GM19463 (cell line): ENCODE results near the gene ANKRD44.
"Not testable (repeated sequence)": the region's sequence is repeated elsewhere in the genome, so short reads cannot be mapped to it uniquely, and the experiment has no call there.

Experiments used
- ATAC-seq: cut with Tn5 transposase; IDR thresholded peaks from one replicate; pipeline ENCODE4 v1.9.1; 2021; ENCODE audit warnings: mild to moderate bottlenecking, moderate library complexity; ENCODE audit not compliant: unreplicated experiment

Gene ANKRD44

DNA sequence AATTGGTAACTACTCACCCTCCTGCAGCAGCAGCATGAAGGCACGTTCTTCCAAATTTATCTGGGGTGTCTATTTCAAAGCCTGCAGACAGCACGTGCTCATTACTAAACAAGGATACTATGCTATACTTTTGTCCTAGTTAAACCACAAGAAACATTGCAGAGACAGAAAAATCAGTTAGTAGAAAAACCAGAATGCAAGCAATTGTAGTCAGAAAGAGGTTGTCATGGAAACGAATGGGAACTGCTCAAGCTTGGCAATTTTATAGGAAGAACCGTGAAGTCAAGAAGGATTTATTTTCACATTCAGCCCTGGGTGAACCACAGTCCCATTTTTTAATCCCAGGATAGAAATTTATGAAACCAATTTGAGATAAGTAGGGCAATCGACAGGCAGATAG is 221.9 kb downstream of the ANKRD44 start:
- no peak for ATAC-seq

DNA sequence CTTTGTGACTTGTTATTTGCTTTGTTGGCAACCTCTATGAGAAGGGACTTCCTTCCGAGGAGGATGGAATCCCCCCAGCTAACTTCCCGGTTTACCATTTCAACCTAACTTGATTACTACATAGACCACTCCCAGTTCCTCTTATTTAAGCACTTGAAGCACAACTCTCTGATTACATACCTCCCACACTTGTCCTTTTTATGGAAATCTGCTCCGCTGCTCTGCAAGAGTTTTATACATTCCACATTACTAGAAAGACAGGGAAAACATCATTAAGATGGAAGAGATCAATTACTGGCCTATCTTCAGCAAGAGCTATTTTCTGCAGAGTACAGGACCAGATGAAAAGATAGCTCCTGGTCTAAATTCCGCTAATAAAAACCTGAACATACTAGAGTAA is 224.1 kb downstream of the ANKRD44 start:
- peak; percentile 95 for ATAC-seq

DNA sequence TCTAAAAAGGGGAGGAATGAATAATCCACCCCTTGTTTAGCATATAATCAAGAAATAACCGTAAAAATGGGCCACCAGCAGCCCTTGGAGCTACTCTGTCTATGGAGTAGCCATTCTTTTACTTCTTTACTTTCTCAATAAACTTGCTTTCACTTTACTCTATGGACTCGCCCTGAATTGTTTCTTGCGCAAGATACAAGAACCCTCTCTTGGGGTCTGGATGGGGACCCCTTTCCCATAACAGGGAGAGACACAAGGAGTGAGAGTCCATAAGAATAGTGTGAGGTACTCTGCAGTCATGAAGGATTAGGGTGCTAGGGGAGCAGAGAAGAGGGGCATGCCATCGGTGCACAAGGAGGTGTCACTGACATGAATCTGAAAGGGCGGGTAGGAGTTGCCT is 224.9 kb downstream of the ANKRD44 start:
- ATAC-seq: no peak

DNA sequence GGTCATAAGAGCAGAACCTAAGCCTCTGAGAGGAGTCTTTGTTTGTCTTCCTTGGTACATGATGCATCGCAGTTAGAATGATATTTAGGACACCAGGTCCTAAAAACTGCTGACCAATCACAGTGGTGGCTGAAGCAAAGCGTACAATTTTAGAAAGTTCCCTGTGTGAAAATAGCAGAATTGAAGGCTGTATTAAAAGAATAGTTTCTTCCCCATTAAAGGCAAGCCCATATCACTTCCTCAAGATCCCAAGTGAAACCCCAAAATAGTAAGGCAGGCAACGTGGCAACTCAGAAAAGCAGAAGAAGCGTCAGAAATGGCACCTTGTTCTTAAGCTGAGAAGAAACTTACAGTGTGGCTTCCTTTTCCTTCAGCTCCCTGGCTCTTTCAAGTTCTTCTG is 229.3 kb downstream of the ANKRD44 start:
- no peak for ATAC-seq

DNA sequence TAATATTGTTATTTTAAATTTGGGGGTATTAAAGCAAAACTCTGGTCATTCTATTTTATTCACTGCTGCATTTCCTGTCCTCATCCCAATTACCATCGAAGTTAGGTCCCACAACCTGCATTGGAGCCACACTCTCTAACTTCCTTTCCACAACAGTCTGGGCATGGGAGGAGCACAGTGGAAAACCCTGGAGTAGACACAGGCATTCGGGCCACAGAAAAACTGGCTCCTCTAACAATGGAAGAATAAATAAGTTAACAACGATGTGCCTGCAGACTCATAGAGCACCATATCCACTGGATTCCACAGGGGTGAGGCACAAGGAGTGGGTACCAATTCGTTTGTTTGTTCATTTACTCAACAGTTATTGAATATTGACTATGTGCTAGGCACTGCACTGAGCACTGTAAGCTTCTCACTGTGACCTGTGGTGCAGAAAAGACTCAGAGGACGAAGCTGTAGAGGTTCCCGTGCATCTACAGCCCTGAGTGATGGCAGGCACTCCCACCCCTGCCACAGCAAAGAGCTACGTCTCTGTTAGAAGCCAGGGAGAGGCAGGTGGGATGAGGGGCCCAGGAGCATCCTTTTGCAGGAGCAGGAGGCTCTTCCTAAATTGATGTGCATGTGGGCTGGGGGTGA is 229.9 kb downstream of the ANKRD44 start:
- no peak for ATAC-seq

DNA sequence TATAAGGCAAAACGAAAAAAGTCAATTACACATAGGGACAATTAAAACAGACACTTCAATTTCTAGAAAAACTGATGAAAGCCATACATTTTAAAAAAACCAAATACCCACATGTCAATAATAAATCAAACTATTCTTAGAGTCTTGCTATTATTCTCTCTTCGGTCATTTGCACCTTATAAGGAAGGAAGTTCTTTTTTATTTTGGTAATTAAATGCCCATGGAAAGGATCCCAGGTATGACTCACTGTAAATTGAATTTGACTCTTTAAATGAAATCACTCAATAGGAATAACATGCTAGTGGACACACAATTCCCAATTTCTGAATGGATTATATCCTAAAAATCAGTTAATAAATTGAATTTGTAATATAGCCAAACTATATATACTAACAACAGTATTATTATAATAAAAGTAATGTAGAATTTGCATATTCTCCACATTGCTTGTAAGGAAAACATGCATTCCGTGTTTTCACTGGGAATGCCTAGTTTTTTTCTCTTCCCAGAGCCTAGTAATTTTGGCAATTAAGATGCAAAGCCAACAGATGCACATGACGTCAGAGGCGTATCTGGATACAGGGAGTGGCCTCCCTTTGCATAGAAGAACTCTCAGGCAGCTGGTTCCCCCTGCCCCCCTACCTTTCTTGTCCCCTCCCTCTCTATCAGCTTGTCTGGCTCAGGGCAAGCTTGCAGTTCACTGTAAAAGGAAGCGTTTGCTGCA is 230.6 kb downstream of the ANKRD44 start:
- no peak for ATAC-seq

DNA sequence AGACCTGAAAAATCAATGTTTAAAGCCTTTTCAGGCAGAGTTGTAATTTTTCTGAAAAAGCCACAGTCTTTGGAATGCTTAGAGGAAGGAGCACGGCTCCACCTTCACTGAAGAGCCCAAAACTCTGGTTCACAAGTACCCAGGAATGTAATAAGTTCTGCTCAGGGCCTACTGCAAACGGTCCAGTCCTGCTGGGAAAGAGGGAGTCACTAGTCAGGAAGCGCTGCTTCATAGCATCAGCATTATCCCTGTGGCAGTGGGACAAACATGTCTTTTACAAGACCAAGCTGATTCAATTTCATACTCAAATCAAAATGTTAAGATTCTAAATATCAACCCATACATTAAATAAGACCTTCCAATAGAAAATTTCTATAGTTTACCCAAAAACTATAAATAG is 231.2 kb downstream of the ANKRD44 start:
- ATAC-seq: no peak

DNA sequence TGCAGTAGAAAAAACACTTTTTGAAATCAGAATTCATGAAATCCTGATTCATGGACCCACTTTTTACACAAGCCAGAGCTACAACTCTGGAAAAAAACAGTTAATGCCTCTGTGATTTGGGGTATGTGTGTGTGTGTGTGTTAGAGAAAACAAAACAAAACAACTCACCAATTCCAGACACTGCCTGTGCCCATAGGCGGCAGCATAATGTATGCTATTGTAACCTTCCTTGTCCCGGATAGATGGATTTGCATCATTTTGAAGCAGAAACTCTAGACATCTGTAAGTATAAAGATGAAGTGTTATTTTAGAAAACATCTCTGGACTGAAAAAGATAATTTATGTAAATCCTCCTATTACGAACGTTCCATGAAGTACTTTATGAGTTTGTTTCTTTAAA is 232.0 kb downstream of the ANKRD44 start:
- ATAC-seq: no peak

DNA sequence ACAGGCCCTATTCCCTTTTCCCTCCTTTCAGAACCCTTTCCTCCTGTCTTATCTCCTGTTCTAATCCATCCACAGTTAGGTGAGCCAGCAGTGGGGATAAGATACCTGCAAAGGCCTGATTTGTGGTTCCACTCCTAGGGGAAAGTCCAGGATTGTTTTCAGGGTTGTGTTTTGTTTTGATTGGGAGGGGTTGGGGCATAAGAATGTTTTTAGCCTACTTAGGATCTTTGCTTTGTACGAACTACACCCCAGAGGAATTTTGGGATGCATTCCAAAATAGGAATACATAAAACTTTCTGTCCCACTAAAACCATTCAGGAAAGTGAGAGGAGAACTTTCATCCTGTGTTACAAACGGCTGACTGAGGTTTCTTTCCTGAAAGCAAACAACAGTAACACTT is 233.2 kb downstream of the ANKRD44 start:
- ATAC-seq: no peak

DNA sequence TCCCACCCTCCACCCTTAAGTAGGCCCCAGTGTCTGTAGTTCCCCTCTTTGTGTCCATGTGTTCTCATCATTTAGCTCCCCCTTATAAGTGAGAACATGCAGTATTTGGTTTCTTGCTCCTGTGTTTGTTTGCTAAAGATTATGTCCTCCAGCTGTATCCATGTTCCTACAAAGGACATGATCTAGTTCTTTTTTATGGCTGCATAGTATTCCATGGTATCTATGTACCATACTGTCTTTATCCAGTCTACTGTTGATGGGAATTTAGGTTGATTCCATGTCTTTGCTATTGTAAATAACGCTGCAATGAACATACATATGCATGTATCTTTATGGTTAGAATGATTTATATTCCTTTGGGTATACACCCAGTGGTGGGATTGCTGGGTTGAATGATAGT is 233.9 kb downstream of the ANKRD44 start:
- ATAC-seq: no peak

DNA sequence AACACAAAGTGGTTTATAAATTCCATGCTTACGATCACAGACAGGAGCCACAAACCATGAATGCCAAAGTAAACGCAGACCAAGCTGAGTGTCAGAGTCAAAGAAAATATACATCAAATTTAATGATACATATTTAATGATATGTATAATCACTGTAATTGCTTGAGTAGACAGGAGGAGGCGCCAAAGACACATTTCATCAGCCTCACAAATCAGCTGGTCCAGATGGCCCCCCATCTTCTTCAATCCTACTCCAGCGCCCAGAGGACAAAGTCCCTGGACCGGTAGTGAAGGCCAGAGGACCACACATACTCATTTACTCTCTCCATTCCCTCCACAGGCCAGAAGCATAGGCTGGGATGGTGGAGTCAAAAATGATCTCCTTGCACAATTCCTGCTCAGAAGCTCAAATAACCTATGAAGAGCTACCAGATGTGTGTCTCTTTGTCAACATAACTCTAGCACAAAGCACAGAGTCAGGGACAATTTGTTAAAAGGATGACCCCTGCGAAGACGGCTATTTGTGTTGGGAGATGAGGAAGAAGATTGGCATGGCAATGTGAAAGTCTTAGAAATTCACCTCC is 234.7 kb downstream of the ANKRD44 start:
- no peak for ATAC-seq

DNA sequence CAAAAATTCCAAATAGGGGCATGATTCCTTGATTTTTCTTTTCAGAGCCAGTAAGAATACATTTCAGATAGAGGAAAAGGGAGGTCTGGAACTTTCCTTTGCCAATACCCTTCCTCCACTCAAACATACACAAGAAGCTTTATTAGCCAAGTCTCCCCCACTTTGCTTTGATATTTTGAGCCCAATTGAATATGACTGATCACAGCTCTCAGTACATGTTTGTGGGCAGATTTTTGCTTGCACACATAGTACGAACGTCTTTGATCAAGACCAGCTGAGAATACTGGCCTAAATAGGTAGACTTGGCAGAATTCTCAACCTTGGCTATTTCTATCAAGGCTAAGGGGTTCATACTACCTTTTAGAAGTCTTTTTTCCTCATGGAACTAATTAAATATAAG is 235.3 kb downstream of the ANKRD44 start:
- no peak for ATAC-seq

DNA sequence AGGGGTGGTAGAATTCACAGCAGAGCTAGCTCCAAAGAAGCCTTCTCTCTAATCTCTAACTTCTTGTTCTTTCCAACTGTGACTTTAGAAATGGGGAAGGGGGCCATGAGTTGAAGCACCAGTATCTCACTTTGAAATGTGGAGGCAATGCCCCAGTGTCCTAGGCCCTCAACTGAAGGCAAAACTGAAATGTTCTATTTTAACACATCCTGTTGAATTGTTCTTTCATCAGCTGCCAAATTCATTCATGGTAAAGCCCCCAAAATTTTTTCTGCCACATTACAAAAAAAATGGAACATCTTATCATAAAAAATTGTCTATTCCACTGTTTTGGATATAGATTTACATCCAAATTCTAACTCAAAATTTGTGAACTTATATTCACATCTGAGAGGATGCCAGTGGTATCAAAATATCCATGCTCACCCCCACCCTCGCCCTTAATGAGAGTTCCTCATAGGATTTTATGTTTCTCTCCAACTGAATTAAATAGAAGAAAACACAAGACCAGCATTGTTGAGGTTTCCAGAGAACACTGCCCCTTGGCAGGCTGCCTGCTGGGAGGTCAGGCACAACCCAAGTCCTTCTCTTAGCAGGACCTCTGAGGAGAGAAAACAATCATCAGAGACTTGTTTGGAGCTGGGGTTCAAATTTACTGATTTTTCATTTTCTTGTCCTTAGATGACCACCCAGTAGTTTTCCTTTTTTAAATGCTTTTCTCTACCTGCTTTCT is 236.7 kb downstream of the ANKRD44 start:
- no peak for ATAC-seq

DNA sequence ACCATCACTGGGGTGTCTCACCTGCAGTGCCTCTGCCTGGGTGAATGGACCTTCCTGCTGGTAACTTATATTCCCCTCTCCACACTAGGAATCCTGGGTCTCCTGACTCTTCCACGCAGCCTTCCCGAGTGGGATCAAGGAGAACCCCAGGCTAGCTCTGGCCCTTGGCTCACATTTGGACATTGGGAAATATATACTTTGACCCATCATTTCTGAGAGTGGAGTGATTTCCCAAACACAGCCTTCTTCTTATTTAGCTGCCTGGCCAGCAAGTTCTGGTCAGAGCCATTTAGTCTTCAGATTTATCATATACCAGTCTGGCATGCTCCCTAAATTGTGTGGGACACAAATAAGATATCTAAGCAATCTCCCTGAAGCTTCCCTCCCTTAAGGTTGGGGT is 237.3 kb downstream of the ANKRD44 start:
- no peak for ATAC-seq

DNA sequence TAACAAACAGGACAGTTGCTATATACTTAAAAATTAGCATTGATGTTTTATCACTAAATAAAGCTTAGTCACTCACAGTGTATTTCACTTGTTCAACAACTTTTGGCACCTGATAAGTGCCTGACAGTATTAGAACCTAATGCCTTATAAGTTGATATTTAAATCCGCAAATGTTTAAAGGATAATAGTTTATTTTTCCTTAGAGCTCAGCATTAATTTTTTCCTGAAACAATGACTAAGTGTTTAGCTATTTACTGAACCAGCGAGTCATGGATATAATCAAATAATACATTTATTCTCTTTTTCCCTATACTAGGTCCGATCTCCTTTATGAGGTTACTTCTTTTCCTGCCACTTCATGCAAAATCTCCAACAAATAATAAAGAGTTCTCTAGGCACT is 238.0 kb downstream of the ANKRD44 start:
- ATAC-seq: no peak

DNA sequence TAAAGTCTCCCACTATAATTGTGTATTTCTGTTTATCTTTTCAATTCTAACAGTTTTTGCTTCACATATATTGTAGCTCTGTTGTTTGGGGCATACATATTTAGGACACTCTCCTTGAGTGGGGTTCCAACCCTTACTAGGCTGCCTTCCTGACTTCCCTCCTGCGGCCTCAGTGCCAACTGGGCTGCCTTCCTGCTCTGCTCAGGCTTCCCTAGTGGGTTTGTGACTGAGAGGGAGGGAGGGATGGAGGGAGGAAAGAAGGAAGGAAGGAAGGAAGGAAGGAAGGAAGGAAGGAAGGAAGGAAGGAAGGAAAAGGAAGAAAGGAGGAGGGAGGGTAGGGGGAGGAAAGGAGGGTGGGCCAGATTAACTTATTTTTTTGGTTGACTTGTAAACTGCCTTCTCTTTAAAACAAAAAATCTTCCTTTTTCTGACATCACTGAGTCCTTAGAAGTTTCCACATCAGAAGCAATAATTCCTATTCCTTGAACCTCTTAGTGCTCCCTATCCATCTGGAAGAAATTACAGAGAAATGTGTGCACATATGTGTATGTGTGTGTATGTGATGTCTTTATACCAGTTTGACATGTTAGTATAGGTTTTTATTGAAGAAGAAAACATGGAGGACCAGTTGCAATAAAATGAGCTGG is 238.7 kb downstream of the ANKRD44 start:
- ATAC-seq: no peak

DNA sequence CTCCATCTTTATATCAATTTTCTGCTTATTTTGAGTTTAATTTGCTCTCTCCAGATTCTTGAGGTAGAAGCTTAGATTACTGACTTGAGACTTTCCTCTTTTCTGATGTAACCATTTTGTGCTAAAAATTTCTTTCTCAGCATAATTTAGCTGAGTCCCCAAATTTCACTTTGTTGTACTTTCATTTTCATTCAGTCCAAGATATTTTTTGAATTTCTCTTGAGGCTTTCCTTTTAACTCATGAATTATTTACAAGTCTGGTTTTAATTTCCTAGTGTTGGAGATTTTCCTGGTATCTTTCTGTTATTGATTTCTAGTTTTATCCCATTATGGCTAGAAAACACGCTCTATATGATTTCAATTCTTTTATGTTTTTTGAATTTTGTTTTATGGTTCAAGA is 239.4 kb downstream of the ANKRD44 start:
- ATAC-seq: no peak

DNA sequence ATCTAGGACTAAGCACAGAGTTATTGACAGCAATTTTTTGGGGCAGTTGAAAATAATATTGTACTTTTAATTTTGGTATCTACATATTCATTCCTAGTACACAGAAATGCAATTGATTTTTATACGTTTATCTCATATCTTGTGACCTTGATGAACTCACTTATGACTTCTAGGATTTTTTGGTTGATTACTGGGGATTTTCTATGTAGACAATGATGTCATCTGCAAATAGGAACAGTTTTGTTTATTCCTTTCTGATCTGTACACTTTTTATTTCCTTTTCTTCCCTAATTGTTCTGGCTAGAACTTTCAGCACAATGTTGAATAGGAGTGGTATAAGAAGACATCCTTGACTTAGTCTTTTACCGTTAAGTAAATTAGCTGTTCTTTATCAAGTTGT is 240.6 kb downstream of the ANKRD44 start:
- no peak for ATAC-seq

DNA sequence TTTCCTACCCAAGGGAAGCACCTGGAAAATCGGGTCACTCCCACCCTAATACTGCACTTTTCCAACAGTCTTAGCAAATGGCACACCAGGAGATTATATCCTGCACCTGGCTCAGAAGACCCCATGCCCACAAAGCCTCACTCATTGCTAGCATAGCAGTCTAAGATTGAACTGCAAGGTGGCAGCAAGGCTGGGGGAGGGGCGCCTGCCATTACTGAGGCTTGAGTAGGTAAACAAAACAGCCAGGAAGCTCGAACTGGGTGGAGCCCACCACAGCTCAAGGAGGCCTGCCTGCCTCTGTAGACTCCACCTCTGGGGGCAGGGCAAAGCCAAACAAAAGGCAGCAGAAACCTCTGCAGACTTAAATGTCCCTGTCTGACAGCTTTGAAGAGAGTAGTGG is 248.0 kb downstream of the ANKRD44 start:
- not testable (repeated sequence) for ATAC-seq

DNA sequence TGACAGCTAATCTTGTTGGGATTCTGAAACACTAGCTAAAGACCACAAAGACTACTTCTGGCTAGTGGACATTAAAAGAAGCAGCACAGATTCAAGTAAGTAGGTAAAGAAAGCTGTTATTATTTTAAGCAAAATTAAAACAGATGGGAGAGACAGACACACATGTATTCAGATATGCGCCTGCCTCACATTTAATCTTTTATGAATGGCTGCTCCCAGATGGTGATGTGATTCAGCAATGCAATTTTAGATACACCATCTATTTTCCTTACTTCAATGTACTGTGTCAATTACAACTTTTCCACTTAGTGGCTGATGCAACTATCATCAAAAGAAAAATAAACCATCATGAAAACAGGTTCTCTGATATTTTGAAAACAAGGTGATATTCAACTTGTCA is 251.1 kb downstream of the ANKRD44 start:
- no peak for ATAC-seq

DNA sequence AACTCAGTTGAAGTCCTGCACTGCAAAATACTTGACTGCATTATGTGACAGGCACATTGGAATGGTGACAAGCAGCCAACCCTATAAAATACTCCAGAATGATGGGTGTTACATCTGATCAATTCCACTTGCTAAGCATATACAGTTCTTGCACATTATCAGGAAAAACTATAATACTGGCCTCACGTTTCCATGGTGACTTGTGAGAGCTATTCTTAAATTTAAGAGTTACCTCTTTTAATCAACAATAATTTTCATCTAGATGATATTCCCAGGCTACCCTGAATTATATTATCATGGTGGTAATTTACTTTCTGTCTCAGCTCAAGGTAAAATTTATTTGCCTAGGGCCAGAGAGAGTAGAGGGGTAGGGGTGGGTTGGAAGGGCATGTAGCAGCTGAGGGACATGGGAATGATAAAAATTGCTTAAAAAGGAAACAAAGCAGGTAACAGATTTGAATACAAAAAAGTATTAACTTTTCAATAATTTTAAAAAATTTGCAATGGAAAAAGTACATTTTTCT is 251.7 kb downstream of the ANKRD44 start:
- ATAC-seq: no peak
